Measurements from ENCODE around the gene GLT1D1. TPM values are rescaled to one million over a fixed set of nuclear protein-coding genes. Genes with fewer than 3 reads are reported as not detected.

GLT1D1 gene
- total RNA-seq, 1 experiment from 2014 or later, result not detected

- ChIA-PET CTCF (no interaction called here), POLR2A (ENCODE audit: unreplicated experiment) (no interaction called here)
- no peak for DNase-seq
- H3K27me3 ChIP-seq (ENCODE audit: low read length), result peaks cover 35% of the 10 kb centered on the region
- H3K27ac ChIP-seq (ENCODE audit: low read length), result no peak overlapping the region
- no peaks in the 10 kb centered on the region for H3K4me1 ChIP-seq (ENCODE audit: insufficient read depth, low read length)
- no peaks in the 10 kb centered on the region for H3K9me3 ChIP-seq (ENCODE audit: low read length)
- no TSS peak for BruUV-seq (replicated peaks)
- H3K36me3 ChIP-seq (ENCODE audit: low read depth, low read length), result no peaks in the 10 kb centered on the region
- no peak overlapping the region for H2AFZ ChIP-seq (ENCODE audit: low read length)
- ATAC-seq, result no peak
- intact Hi-C loops (cut with micrococcal nuclease), result no loop called here
- H3K4me2 ChIP-seq (ENCODE audit: low read length), result no peak overlapping the region
- no peaks in the 10 kb centered on the region for H3F3A ChIP-seq (ENCODE audit: low read length, unreplicated experiment)
- H4K20me1 ChIP-seq (ENCODE audit: low read length), result no peaks in the 10 kb centered on the region
- no peaks in the 10 kb centered on the region for H3K79me2 ChIP-seq (ENCODE audit: low read length)
- H3K9me2 ChIP-seq (replicated peaks; ENCODE audit: low read length), result no peaks in the 10 kb centered on the region
- no peak overlapping the region for H3K9ac ChIP-seq (ENCODE audit: low read length)
- no peak overlapping the region for H3K4me3 ChIP-seq (ENCODE audit: low read length)
- TF ChIP-seq EZH2 (IDR thresholded peaks at IDR 0.05; ENCODE audit: low read length, unreplicated experiment) (no peak), CTCF (conservative IDR thresholded peaks at IDR 0.05; ENCODE audit: low read depth, low read length) (no peak), EZH2phosphoT487 (IDR thresholded peaks at IDR 0.05; ENCODE audit: borderline replicate concordance, low read length) (no peak)
These were observed 50.0 kb downstream of the GLT1D1 start for GRCh38 chr12:128903236-128903635.

- Histone ChIP-seq H3K36me3 (ENCODE audit: low read depth, low read length) (no peaks in the 10 kb centered on the region), H3K27ac (ENCODE audit: low read length) (no peak overlapping the region), H3K9me3 (ENCODE audit: low read length) (no peaks in the 10 kb centered on the region), H3K27me3 (ENCODE audit: low read length) (peaks cover 37% of the 10 kb centered on the region), H3K4me3 (ENCODE audit: low read length) (no peak overlapping the region), H2AFZ (ENCODE audit: low read length) (no peak overlapping the region), H3K4me1 (ENCODE audit: insufficient read depth, low read length) (no peaks in the 10 kb centered on the region), H3K4me2 (ENCODE audit: low read length) (no peak overlapping the region), H3F3A (ENCODE audit: low read length, unreplicated experiment) (no peaks in the 10 kb centered on the region), H3K9ac (ENCODE audit: low read length) (no peak overlapping the region), H4K20me1 (ENCODE audit: low read length) (no peaks in the 10 kb centered on the region), H3K9me2 (replicated peaks; ENCODE audit: low read length) (no peaks in the 10 kb centered on the region), H3K79me2 (ENCODE audit: low read length) (no peaks in the 10 kb centered on the region)
- POLR2A ChIA-PET (ENCODE audit: unreplicated experiment), result no interaction called here
- CTCF ChIA-PET, result no interaction called here
- no TSS peak for BruUV-seq (replicated peaks)
- no peak for DNase-seq
- no peak for ATAC-seq
- TF ChIP-seq CTCF (conservative IDR thresholded peaks at IDR 0.05; ENCODE audit: low read depth, low read length), result no peak
- TF ChIP-seq EZH2phosphoT487 (IDR thresholded peaks at IDR 0.05; ENCODE audit: borderline replicate concordance, low read length), result no peak
- TF ChIP-seq EZH2 (IDR thresholded peaks at IDR 0.05; ENCODE audit: low read length, unreplicated experiment), result no peak
- intact Hi-C loops (cut with micrococcal nuclease), result no loop called here
These were observed 51.8 kb downstream of the GLT1D1 start for GRCh38 chr12:128905003-128905544.

- Histone ChIP-seq H4K20me1 (ENCODE audit: low read length) (no peaks in the 10 kb centered on the region), H3K4me1 (ENCODE audit: insufficient read depth, low read length) (no peaks in the 10 kb centered on the region), H3K4me2 (ENCODE audit: low read length) (no peak overlapping the region), H3K4me3 (ENCODE audit: low read length) (no peak overlapping the region), H3K79me2 (ENCODE audit: low read length) (no peaks in the 10 kb centered on the region), H3K36me3 (ENCODE audit: low read depth, low read length) (no peaks in the 10 kb centered on the region), H3K9ac (ENCODE audit: low read length) (no peak overlapping the region), H3F3A (ENCODE audit: low read length, unreplicated experiment) (no peaks in the 10 kb centered on the region), H3K9me2 (replicated peaks; ENCODE audit: low read length) (no peaks in the 10 kb centered on the region), H3K27ac (ENCODE audit: low read length) (no peak overlapping the region), H2AFZ (ENCODE audit: low read length) (no peak overlapping the region), H3K27me3 (ENCODE audit: low read length) (peaks cover 49% of the 10 kb centered on the region), H3K9me3 (ENCODE audit: low read length) (no peaks in the 10 kb centered on the region)
- intact Hi-C loops (cut with micrococcal nuclease), result no loop called here
- ATAC-seq (no peak), DNase-seq (no peak)
- CTCF ChIA-PET, result no interaction called here
- TF ChIP-seq CTCF (conservative IDR thresholded peaks at IDR 0.05; ENCODE audit: low read depth, low read length), result no peak
- no peak for TF ChIP-seq EZH2 (IDR thresholded peaks at IDR 0.05; ENCODE audit: low read length, unreplicated experiment)
- no peak for TF ChIP-seq EZH2phosphoT487 (IDR thresholded peaks at IDR 0.05; ENCODE audit: borderline replicate concordance, low read length)
- no TSS peak for BruUV-seq (replicated peaks)
- POLR2A ChIA-PET (ENCODE audit: unreplicated experiment), result no interaction called here
These were observed 53.3 kb downstream of the GLT1D1 start for GRCh38 chr12:128906485-128907137.

All from PC-3 (cell line).